Measurements from ENCODE around the gene MBD5. TPM values are rescaled to one million over a fixed set of nuclear protein-coding genes. Genes with fewer than 3 reads are reported as not detected.

MBD5 gene
- total and polyA plus RNA-seq, 2 of the 4 experiments (the other 2 are of a cell fraction) = 9.8 to 14.2 TPM

DNA sequence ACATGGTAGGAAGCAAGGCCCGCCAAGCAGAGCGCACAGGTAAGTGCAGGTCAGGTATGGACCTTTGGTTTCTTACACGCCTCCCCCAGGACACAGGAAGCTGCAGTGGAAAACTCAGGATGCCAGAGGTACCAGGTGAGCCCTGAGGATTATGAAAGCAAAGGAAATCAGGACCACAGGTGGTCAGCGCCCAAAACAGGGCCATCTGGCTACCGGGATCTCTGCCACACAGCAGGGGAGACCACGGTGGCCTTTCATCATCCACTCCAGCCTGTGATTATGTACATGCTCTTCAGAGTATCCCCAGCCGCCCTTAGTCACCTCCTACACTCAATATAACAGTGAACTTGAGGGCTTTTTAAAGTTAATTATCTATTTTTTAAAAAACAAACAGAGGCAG lies 498.1 kb downstream of the MBD5 start:
- Histone ChIP-seq H3K56ac (ENCODE audit: extremely low read depth, insufficient read depth, low read length) (no peak overlapping the region), H4K20me1 (ENCODE audit: insufficient read depth, low read length) (no peaks in the 10 kb centered on the region), H2BK5ac (ENCODE audit: low read depth, low read length, poor library complexity, severe bottlenecking) (no peak overlapping the region), H3K27me3 (ENCODE audit: control insufficient read depth, insufficient read depth, low read length) (no peaks in the 10 kb centered on the region), H3K4me1 (ENCODE audit: control insufficient read depth, insufficient read depth, low read length) (no peaks in the 10 kb centered on the region), H3K79me1 (ENCODE audit: low read depth in 1 of 2, low read length in 2 of 2) (no peaks in the 10 kb centered on the region), H2BK15ac (ENCODE audit: low read depth, low read length) (no peak overlapping the region), H3K4me2 (ENCODE audit: low read depth, low read length) (no peak overlapping the region), H2AK5ac (ENCODE audit: low read depth, low read length) (no peak overlapping the region), H3K18ac (ENCODE audit: low read depth, low read length) (no peak overlapping the region), H2AK9ac (replicated peaks; ENCODE audit: low read depth, low read length, poor library complexity) (no peak overlapping the region), H3K14ac (replicated peaks; ENCODE audit: low read depth, low read length) (no peak overlapping the region), H3K4ac (ENCODE audit: low read depth, low read length) (no peak overlapping the region), H3K27ac (ENCODE audit: insufficient read depth, low read length) (no peak overlapping the region), H3K9ac (ENCODE audit: low read depth, low read length) (no peak overlapping the region), H2BK120ac (ENCODE audit: low read depth, low read length) (no peak overlapping the region), H3K36me3 (ENCODE audit: control insufficient read depth, insufficient read depth, low read length) (0 out of 2 replicates have a peak, but pooled peaks cover 4% of the 10 kb centered on the region), H3K9me1 (ENCODE audit: insufficient read depth, low read length) (no peaks in the 10 kb centered on the region; the same call in 1 of the 2 replicates), H3K9me3 (ENCODE audit: control insufficient read depth, insufficient read depth, low read length) (no peaks in the 10 kb centered on the region), H3K23ac (ENCODE audit: low read depth, low read length) (no peak overlapping the region), H4K8ac (ENCODE audit: low read depth in 2 of 2, low read length in 2 of 2) (no peak overlapping the region), H2AFZ (replicated peaks; ENCODE audit: low read length, poor library complexity) (no peak overlapping the region), H2BK20ac (ENCODE audit: low read depth, low read length) (no peak overlapping the region), H4K5ac (ENCODE audit: low read depth, low read length) (no peak overlapping the region), H3K4me3 (ENCODE audit: insufficient read depth, low read depth, low read length) (no peak overlapping the region), H4K91ac (ENCODE audit: insufficient read depth, low read depth, low read length) (no peak overlapping the region)
- no peak for ATAC-seq (ENCODE audit: low read depth)
- no TSS peak for BruUV-seq (replicated peaks)
- in situ Hi-C loops (cut with MboI; ENCODE audit: low sequenced_read_pairs) = no loop called here
- dilution Hi-C loops (cut with HindIII; ENCODE audit: low sequenced_read_pairs, unreplicated experiment) = no loop called here
- intact Hi-C loops (cut with micrococcal nuclease) = no loop called here
- POLR2A ChIA-PET (ENCODE audit: unreplicated experiment) = no interaction called here
- no peak for TF ChIP-seq CHD1 (IDR thresholded peaks at IDR 0.05; ENCODE audit: low read depth, low read length)
- TF ChIP-seq NFE2L2 (IDR thresholded peaks at IDR 0.05; ENCODE audit: low read depth, low read length) = no peak
- no peak for TF ChIP-seq RFX5 (IDR thresholded peaks at IDR 0.05; ENCODE audit: low read depth, low read length)
- TF ChIP-seq, protein P1, sequence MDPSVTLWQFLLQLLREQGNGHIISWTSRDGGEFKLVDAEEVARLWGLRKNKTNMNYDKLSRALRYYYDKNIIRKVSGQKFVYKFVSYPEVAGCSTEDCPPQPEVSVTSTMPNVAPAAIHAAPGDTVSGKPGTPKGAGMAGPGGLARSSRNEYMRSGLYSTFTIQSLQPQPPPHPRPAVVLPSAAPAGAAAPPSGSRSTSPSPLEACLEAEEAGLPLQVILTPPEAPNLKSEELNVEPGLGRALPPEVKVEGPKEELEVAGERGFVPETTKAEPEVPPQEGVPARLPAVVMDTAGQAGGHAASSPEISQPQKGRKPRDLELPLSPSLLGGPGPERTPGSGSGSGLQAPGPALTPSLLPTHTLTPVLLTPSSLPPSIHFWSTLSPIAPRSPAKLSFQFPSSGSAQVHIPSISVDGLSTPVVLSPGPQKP (IDR thresholded peaks at IDR 0.05; ENCODE audit: borderline replicate concordance, low read depth, low read length) = no peak
- TF ChIP-seq, protein P2, sequence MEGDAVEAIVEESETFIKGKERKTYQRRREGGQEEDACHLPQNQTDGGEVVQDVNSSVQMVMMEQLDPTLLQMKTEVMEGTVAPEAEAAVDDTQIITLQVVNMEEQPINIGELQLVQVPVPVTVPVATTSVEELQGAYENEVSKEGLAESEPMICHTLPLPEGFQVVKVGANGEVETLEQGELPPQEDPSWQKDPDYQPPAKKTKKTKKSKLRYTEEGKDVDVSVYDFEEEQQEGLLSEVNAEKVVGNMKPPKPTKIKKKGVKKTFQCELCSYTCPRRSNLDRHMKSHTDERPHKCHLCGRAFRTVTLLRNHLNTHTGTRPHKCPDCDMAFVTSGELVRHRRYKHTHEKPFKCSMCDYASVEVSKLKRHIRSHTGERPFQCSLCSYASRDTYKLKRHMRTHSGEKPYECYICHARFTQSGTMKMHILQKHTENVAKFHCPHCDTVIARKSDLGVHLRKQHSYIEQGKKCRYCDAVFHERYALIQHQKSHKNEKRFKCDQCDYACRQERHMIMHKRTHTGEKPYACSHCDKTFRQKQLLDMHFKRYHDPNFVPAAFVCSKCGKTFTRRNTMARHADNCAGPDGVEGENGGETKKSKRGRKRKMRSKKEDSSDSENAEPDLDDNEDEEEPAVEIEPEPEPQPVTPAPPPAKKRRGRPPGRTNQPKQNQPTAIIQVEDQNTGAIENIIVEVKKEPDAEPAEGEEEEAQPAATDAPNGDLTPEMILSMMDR (conservative IDR thresholded peaks at IDR 0.05; ENCODE audit: low read depth, low read length) = no peak
- TF ChIP-seq CEBPB (IDR thresholded peaks at IDR 0.05; ENCODE audit: low read depth, low read length) = no peak
- no peak for TF ChIP-seq SMC3 (IDR thresholded peaks at IDR 0.05; ENCODE audit: low read depth, low read length)
- TF ChIP-seq POLR2A (IDR thresholded peaks at IDR 0.05; ENCODE audit: low read depth, low read length) = no peak
- TF ChIP-seq MAFK (IDR thresholded peaks at IDR 0.05; ENCODE audit: low read depth, low read length) = no peak
- TF ChIP-seq FOS (IDR thresholded peaks at IDR 0.05; ENCODE audit: low read depth, low read length) = no peak
- TF ChIP-seq RCOR1 (IDR thresholded peaks at IDR 0.05; ENCODE audit: insufficient replicate concordance, low read length) = no peak
- no peak for DNase-seq
- CTCF ChIA-PET = no interaction called here
- 100% methylated on average over 2 of the region's 7 CpGs; no CpG with 5 or more reads in 1 of the 2 experiments for WGBS, 2 experiments (ENCODE audit: extremely low coverage in 2 of 2, insufficient read length in 1 of 2)

All from IMR-90 (cell line).